Left ventricle myocardium inferior (tissue), 1 donor: ENCODE measurements around the gene STRBP. TPM values are rescaled to one million over a fixed set of nuclear protein-coding genes. Genes with fewer than 3 reads are reported as not detected.

Source experiments
- DNase-seq: peaks from one replicate; pipeline ENCODE4 v3.0.0-alpha.2; 2020
- H3K27ac ChIP-seq: fragments of 200-600 bp; replicated peaks from 2 replicates; pipeline ENCODE4 v1.8.0; 2021
- H3K27me3 ChIP-seq: fragments of 200-600 bp; 2 replicates; pipeline ENCODE4 v1.8.0; 2021; ENCODE audit warnings: low read depth
- H3K36me3 ChIP-seq: fragments of 200-600 bp; 2 replicates; pipeline ENCODE4 v1.8.0; 2021
- H3K4me1 ChIP-seq: fragments of 200-600 bp; 2 replicates; pipeline ENCODE4 v1.8.0; 2021
- H3K4me3 ChIP-seq: fragments of 200-600 bp; 2 replicates; pipeline ENCODE4 v1.8.0; 2021; ENCODE audit warnings: mild to moderate bottlenecking, moderate library complexity
- H3K9me3 ChIP-seq: fragments of 200-600 bp; replicated peaks from 2 replicates; pipeline ENCODE4 v1.8.0; 2021
- CTCF ChIP-seq: fragments of 200-600 bp; IDR thresholded peaks from 2 replicates; pipeline ENCODE4 v1.8.0; 2021; ENCODE audit warnings: antibody characterized with exemption, mild to moderate bottlenecking, borderline replicate concordance
- intact Hi-C: fragments of 100-400 bp; cut with micrococcal nuclease; formaldehyde crosslinking; loops from one replicate; pipeline ENCODE4 v1.11.0; 2022
- total RNA-seq: library from RNA; stranded (reverse); fragmentation: NEBNext Ultra II Directional; extraction: Animal tissue kit (Norgen Biotek cat#: 25700); gene quantifications from one replicate; pipeline ENCODE4 v1.2.1, GENCODE V29; 2021
- donor health status: DM: no; HTN: yes; CAD: no; lungs with severe emphysema.

Gene STRBP
- total RNA-seq, 1 donor from 2014 or later: 26.4 TPM

GRCh38 chr9:123121457-123121856, 146.9 kb downstream of the STRBP start:
- Histone ChIP-seq H3K4me1 (peaks cover 41% of the 10 kb centered on the region), H3K27ac (no peak overlapping the region), H3K9me3 (no peaks in the 10 kb centered on the region), H3K27me3 (no peaks in the 10 kb centered on the region), H3K36me3 (no peaks in the 10 kb centered on the region), H3K4me3 (no peak overlapping the region)
- no peak for DNase-seq
- TF ChIP-seq CTCF: no peak
- intact Hi-C loops: no loop called here

DNA sequence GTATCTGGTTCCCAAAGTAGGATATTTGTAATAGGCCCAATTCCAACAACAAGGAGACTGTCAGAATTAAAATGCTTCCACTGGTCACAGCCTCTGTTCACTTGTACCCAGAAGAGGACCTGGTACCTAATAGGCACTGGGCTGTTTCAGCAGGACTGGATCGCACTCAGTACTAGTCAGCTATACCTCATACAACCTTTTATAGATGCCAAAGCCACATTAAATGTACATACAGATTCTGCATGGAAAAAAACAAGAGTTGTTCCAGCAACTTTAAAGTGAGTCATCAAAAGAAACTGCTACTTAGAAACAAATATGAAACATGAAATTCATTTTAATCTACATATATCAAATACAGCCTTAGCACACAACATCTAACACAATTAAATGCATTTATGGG, 147.4 kb downstream of the STRBP start:
- H3K27ac ChIP-seq: no peak overlapping the region
- H3K36me3 ChIP-seq: no peaks in the 10 kb centered on the region
- no peak for DNase-seq
- H3K27me3 ChIP-seq: no peaks in the 10 kb centered on the region
- intact Hi-C loops: no loop called here
- no peaks in the 10 kb centered on the region for H3K9me3 ChIP-seq
- no peak overlapping the region for H3K4me3 ChIP-seq
- H3K4me1 ChIP-seq: peaks cover 41% of the 10 kb centered on the region
- TF ChIP-seq CTCF: no peak

GRCh38 chr9:123120131-123120530, 148.3 kb downstream of the STRBP start:
- no peaks in the 10 kb centered on the region for H3K27me3 ChIP-seq
- H3K27ac ChIP-seq: no peak overlapping the region
- no peaks in the 10 kb centered on the region for H3K9me3 ChIP-seq
- intact Hi-C loops: no loop called here
- TF ChIP-seq CTCF: no peak
- DNase-seq: no peak
- H3K4me3 ChIP-seq: no peak overlapping the region
- no peaks in the 10 kb centered on the region for H3K36me3 ChIP-seq
- peaks cover 46% of the 10 kb centered on the region for H3K4me1 ChIP-seq

GRCh38 chr9:123119566-123119965, 148.8 kb downstream of the STRBP start:
- no peak overlapping the region for H3K27ac ChIP-seq

DNA sequence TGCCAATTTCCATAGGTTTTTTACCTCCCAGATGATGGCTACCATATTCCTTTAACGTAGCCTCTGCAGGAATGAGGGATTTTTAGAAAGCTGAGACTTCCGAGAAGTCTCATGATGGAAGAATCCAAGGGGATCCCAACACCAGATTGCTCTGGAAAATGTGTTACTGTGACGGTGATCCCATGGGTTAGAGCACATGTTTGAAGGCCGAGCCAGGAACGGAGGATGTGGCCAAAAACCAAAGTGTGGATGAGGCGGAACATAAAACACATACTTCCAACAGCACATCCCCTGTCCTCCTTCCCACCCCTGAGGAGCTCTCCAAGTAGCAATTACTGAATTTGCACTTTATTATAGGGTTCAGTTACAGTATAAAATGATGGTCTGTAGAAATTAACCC, 152.3 kb downstream of the STRBP start:
- peaks cover 63% of the 10 kb centered on the region for H3K4me1 ChIP-seq
- intact Hi-C loops: no loop called here
- no peak for DNase-seq

More at GRCh38 chr9:123119566-123119965, 148.8 kb downstream of the STRBP start:
- Histone ChIP-seq H3K4me1 (peaks cover 49% of the 10 kb centered on the region), H3K9me3 (no peaks in the 10 kb centered on the region), H3K4me3 (no peak overlapping the region), H3K36me3 (no peaks in the 10 kb centered on the region), H3K27me3 (no peaks in the 10 kb centered on the region)
- intact Hi-C loops: no loop called here
- DNase-seq: no peak
- no peak for TF ChIP-seq CTCF

More for the DNA sequence above, 152.3 kb downstream of the STRBP start:
- TF ChIP-seq CTCF: no peak
- no peaks in the 10 kb centered on the region for H3K27me3 ChIP-seq
- no peaks in the 10 kb centered on the region for H3K9me3 ChIP-seq
- no peak overlapping the region for H3K27ac ChIP-seq
- no peak overlapping the region for H3K4me3 ChIP-seq
- no peaks in the 10 kb centered on the region for H3K36me3 ChIP-seq
